K562 (cell line): ENCODE data around the gene DR1. TPM values are rescaled to one million over a fixed set of nuclear protein-coding genes. Genes with fewer than 3 reads are reported as not detected.

Experiments used
- ATAC-seq: fragments of 200-7000 bp; cut with Tn5 transposase; 3 replicates; pipeline ENCODE4 v1.9.1; 2020; ENCODE audit warnings: moderate library complexity
- BruUV-seq: library from RNA; stranded (reverse); fragments of 400-500 nt; replicated peaks from 2 replicates; lab custom pipeline; 2021; lab: Mats Ljungman, UMichigan
- CTCF ChIA-PET: fragments of 300-600 bp; formaldehyde crosslinking; extraction: SDS; loops from one replicate; lab custom pipeline; 2021; ENCODE audit warnings: low intra/inter-chr PET ratio; lab: Yijun Ruan, JAX
- POLR2A ChIA-PET: fragments of 300-600, 350-650 bp; sonication (Branson Sonifier 250); formaldehyde crosslinking; extraction: SDS; loops from one replicate; lab custom pipeline; 2021; ENCODE audit warnings: antibody characterized with exemption, inconsistent platforms; lab: Yijun Ruan, JAX
- DNase-seq, 4 experiments: peaks; one replicate each; pipeline versions ENCODE4 v3.0.0 to v3.0.0-alpha.2; 2011 to 2018; ENCODE audit warnings: low spot score in 3 of 4, mixed read lengths in 3 of 4; ENCODE audit errors: extremely low read depth in 1 of 4
- FAIRE-seq: peaks from 2 replicates; lab custom pipeline; 2011; peaks lifted over from hg19 to GRCh38; lab: Jason Lieb, UNC
- H2AFZ ChIP-seq: 2 replicates; pipeline ENCODE4 v1.6.0; 2011; ENCODE audit warnings: low read depth, low read length, control low read depth, inconsistent platforms
- H3K27ac ChIP-seq: fragments of 200-600 bp; 3 replicates; pipeline ENCODE4 v1.8.0; 2011; ENCODE audit warnings: low read depth, mild to moderate bottlenecking, control low read depth, inconsistent platforms, low read length, moderate library complexity, mixed read lengths; ENCODE audit errors: extremely low read depth
- H3K27me3 ChIP-seq, 2 experiments: fragments of 300-600 bp in 1 of 2; 2 replicates in 1 of 2; 3 replicates in 1 of 2; pipeline versions ENCODE4 v1.6.0 to v1.8.0; 2011; ENCODE audit warnings: inconsistent platforms in 2 of 2, low read length in 2 of 2, mild to moderate bottlenecking in 1 of 2, mixed read lengths in 1 of 2, moderate library complexity in 1 of 2; ENCODE audit not compliant: control insufficient read depth in 2 of 2, insufficient read depth in 2 of 2
- H3K36me3 ChIP-seq: fragments of 300-600 bp; 3 replicates; pipeline ENCODE4 v1.8.0; 2011; ENCODE audit warnings: mild to moderate bottlenecking, low read length, inconsistent platforms; ENCODE audit not compliant: control insufficient read depth, insufficient read depth
- H3K4me1 ChIP-seq, 2 experiments: fragments of 200-600 bp in 1 of 2; replicated peaks in 1 of 2; 2 replicates in 1 of 2; 3 replicates in 1 of 2; pipeline versions ENCODE4 v1.5.1 to v1.8.0; 2011; ENCODE audit warnings: inconsistent platforms in 2 of 2, low read length in 2 of 2, mild to moderate bottlenecking in 1 of 2, mixed read lengths in 1 of 2, moderate library complexity in 1 of 2; ENCODE audit not compliant: control insufficient read depth in 2 of 2, insufficient read depth in 2 of 2
- H3K4me2 ChIP-seq: 2 replicates; pipeline ENCODE4 v1.6.1; 2011; ENCODE audit warnings: low read length, control low read depth, inconsistent platforms, mixed read lengths; ENCODE audit not compliant: insufficient read depth
- H3K4me3 ChIP-seq: fragments of 200-600 bp; sonication (generic), shearing (Covaris generic); 2 replicates; pipeline ENCODE4 v1.5.1; 2016; ENCODE audit warnings: control low read depth, inconsistent platforms
- H3K79me2 ChIP-seq: fragments of 200-600 bp; 3 replicates; pipeline ENCODE4 v1.8.0; 2011; ENCODE audit warnings: low read length, inconsistent platforms; ENCODE audit not compliant: control insufficient read depth, insufficient read depth
- H3K9ac ChIP-seq, 2 experiments: 2 replicates each; pipeline versions ENCODE4 v1.6.0 to v1.6.1; 2011; ENCODE audit warnings: low read depth in 2 of 2, low read length in 2 of 2, control low read depth in 1 of 2, inconsistent platforms in 1 of 2, mild to moderate bottlenecking in 1 of 2, mixed read lengths in 1 of 2; ENCODE audit not compliant: insufficient read depth in 1 of 2
- H3K9me1 ChIP-seq: one replicate; pipeline ENCODE4 v1.6.0; 2011; ENCODE audit warnings: inconsistent platforms, mild to moderate bottlenecking, low read length, moderate library complexity; ENCODE audit not compliant: control insufficient read depth, insufficient read depth
- H3K9me3 ChIP-seq: replicated peaks from 2 replicates; pipeline ENCODE4 v1.5.1; 2011; ENCODE audit warnings: low read depth, low read length, inconsistent platforms; ENCODE audit not compliant: control insufficient read depth, insufficient read depth
- H4K20me1 ChIP-seq: replicated peaks from 2 replicates; pipeline ENCODE4 v1.6.1; 2011; ENCODE audit warnings: low read length, inconsistent platforms, mixed read lengths; ENCODE audit not compliant: control insufficient read depth, insufficient read depth
- ARHGAP35 ChIP-seq: fragments of 450-650 bp; IDR thresholded peaks from 2 replicates; pipeline ENCODE4 v1.6.1; 2018; ENCODE audit not compliant: partially characterized antibody
- CREBBP ChIP-seq: IDR thresholded peaks from one replicate; pipeline ENCODE4 v1.6.1; 2012; ENCODE audit warnings: low read depth, mild to moderate bottlenecking, control low read depth, inconsistent platforms, low read length
- MITF ChIP-seq: IDR thresholded peaks from 2 replicates; pipeline ENCODE4 v1.6.1; 2014; ENCODE audit warnings: antibody characterized with exemption
- PYGO2 ChIP-seq: fragments of 450-650 bp; IDR thresholded peaks from 2 replicates; pipeline ENCODE4 v1.6.1; 2016; ENCODE audit warnings: mild to moderate bottlenecking, missing genetic modification characterization, moderate library complexity, missing compliant biosample characterization
- RBM39 ChIP-seq: fragments of 200-400 bp; formaldehyde crosslinking; optimal IDR thresholded peaks from 2 replicates; pipeline ENCODE3; 2018; ENCODE audit warnings: low read depth, low read length
- SIRT6 ChIP-seq: IDR thresholded peaks from one replicate; pipeline ENCODE4 v1.6.1; 2012; ENCODE audit warnings: low read depth, mild to moderate bottlenecking, control low read depth, inconsistent platforms, low read length, moderate library complexity
- SP2 ChIP-seq: IDR thresholded peaks from 2 replicates; pipeline ENCODE4 v1.6.1; 2011; ENCODE audit warnings: mild to moderate bottlenecking, low read depth, low read length, moderate library complexity; ENCODE audit not compliant: poor library complexity, severe bottlenecking; ENCODE audit errors: extremely low read depth
- ZBTB2 ChIP-seq: fragments of 450-650 bp; IDR thresholded peaks from 2 replicates; pipeline ENCODE4 v1.6.1; 2016; ENCODE audit warnings: antibody characterized with exemption
- ZNF184 ChIP-seq: sonication (generic); formaldehyde crosslinking; IDR thresholded peaks from 2 replicates; pipeline ENCODE4 v1.5.0; 2020; ENCODE audit warnings: missing genetic modification reagents
- WGBS: fragments of 100-300 bp; shearing (Covaris generic); methylation state at CpG from one replicate; pipeline ENCODE4 v1.1.6; 2016; ENCODE audit warnings: low coverage, mixed read lengths; ENCODE audit not compliant: insufficient coverage; ENCODE audit errors: missing lambda C conversion rate; 5-methylcytosine and 5-hydroxymethylcytosine counted together
- in situ Hi-C: fragments of 300-500 bp; cut with MboI; formaldehyde crosslinking; loops from 4 replicates; pipeline ENCODE4 v1.15.0; 2018; ENCODE audit warnings: inconsistent platforms, mixed read lengths
- intact Hi-C: fragments of 100-400 bp; cut with micrococcal nuclease; formaldehyde crosslinking; loops from 2 replicates; pipeline ENCODE4 v1.14.2; 2022
- polyA plus RNA-seq, 8 experiments: library from polyadenylated mRNA; depleted of rRNA in 4 of 8; stranded (reverse) in 5 of 8; unstranded in 3 of 8; fragments of >200 nt; fragmentation: Nextera tagmentation in 2 of 8; fragmentation: Illumina TruSeq in 1 of 8; extraction: Ambion mirVana in 2 of 8; extraction: Trizol in 1 of 8; gene quantifications; 2 replicates each; pipeline versions ENCODE4 v1.2.1 to v1.2.3, GENCODE V29; 2011 to 2014; ENCODE audit warnings: inconsistent platforms in 1 of 8, missing spikeins in 1 of 8
- total RNA-seq, 7 experiments: library from RNA; depleted of rRNA in 6 of 7; stranded (reverse); fragments of >200 nt in 6 of 7; fragmentation: Illumina TruSeq in 2 of 7; extraction: Trizol in 2 of 7; gene quantifications; 2 replicates each; pipeline versions ENCODE4 v1.2.1 to v1.2.3, GENCODE V29; 2011 to 2021; ENCODE audit warnings: low replicate concordance in 1 of 7

Gene DR1
- total and polyA plus RNA-seq, 9 of the 15 experiments (the other 6 are each of a cell fraction or from before 2014, with no cell fraction given): 8.1 to 78.8 (median 46.3) TPM

GRCh38 chr1:93321720-93322119 lies 24.0 kb upstream of the DR1 start:
- Histone ChIP-seq H3K79me2 (no peaks in the 10 kb centered on the region), H3K27me3 (no peaks in the 10 kb centered on the region), H3K36me3 (no peaks in the 10 kb centered on the region), H3K4me1 (0 out of 5 replicates have a peak, but pooled peaks cover 0 to 5% of the 10 kb centered on the region in 2 experiments), H3K4me3 (no peak overlapping the region), H3K9ac (no peak overlapping the region), H3K9me3 (no peaks in the 10 kb centered on the region), H3K4me2 (no peak overlapping the region), H3K27ac (no peak overlapping the region), H2AFZ (no peak overlapping the region), H4K20me1 (no peaks in the 10 kb centered on the region), H3K9me1 (no peaks in the 10 kb centered on the region)
- intact Hi-C loops: no loop called here
- no TSS peak for BruUV-seq
- DNase-seq (no peak), FAIRE-seq (no peak), ATAC-seq (no peak)
- in situ Hi-C loops: no loop called here
- 56% methylated on average over 1 of the region's 1 CpG for WGBS
- ChIA-PET CTCF (no interaction called here), POLR2A (no interaction called here)
- TF ChIP-seq SP2 (no peak), ARHGAP35 (no peak), ZBTB2 (no peak), ZNF184 (no peak), CREBBP (no peak), PYGO2 (tag) (no peak), MITF (no peak), SIRT6 (no peak), RBM39 (no peak)
